HEK293T (cell line): ENCODE results near the gene MRPL10.

ENCODE experiments used
- CTCF ChIA-PET: fragments of 350-600 bp; formaldehyde crosslinking; extraction: SDS; loops from one replicate; lab custom pipeline; 2021; ENCODE audit warnings: antibody characterized with exemption, inconsistent platforms; lab: Yijun Ruan, JAX
- POLR2A ChIA-PET: fragments of 350-600 bp; formaldehyde crosslinking; extraction: SDS; loops from one replicate; lab custom pipeline; 2020; ENCODE audit warnings: antibody characterized with exemption, inconsistent platforms; lab: Yijun Ruan, JAX
- DNase-seq: peaks from one replicate; pipeline ENCODE4 v3.0.0; 2012; ENCODE audit warnings: mixed read lengths; ENCODE audit errors: extremely low spot score
- ARNT ChIP-seq: fragments of 450-650 bp; IDR thresholded peaks from 2 replicates; pipeline ENCODE4 v1.6.1; 2017; ENCODE audit warnings: mild to moderate bottlenecking
- BHLHE40 ChIP-seq: fragments of 450-650 bp; IDR thresholded peaks from 2 replicates; pipeline ENCODE4 v1.6.1; 2016; ENCODE audit warnings: mild to moderate bottlenecking, moderate library complexity, borderline replicate concordance
- CTBP1 ChIP-seq: fragments of 450-650 bp; IDR thresholded peaks from 2 replicates; pipeline ENCODE4 v1.6.1; 2016; ENCODE audit warnings: borderline replicate concordance
- ELF4 ChIP-seq: fragments of 450-650 bp; IDR thresholded peaks from 2 replicates; pipeline ENCODE4 v1.6.1; 2017; ENCODE audit warnings: antibody characterized with exemption
- FOXA1 ChIP-seq: fragments of 450-650 bp; IDR thresholded peaks from 2 replicates; pipeline ENCODE4 v1.6.1; 2016; ENCODE audit warnings: mild to moderate bottlenecking
- FOXK2 ChIP-seq: fragments of 450-650 bp; IDR thresholded peaks from 2 replicates; pipeline ENCODE4 v1.6.1; 2016; ENCODE audit warnings: mild to moderate bottlenecking
- FOXM1 ChIP-seq: fragments of 450-650 bp; IDR thresholded peaks from 2 replicates; pipeline ENCODE4 v1.6.1; 2017; ENCODE audit warnings: mild to moderate bottlenecking, borderline replicate concordance
- HDGF ChIP-seq: fragments of 450-650 bp; IDR thresholded peaks from 2 replicates; pipeline ENCODE4 v1.6.1; 2017; ENCODE audit warnings: antibody characterized with exemption, borderline replicate concordance
- L3MBTL2 ChIP-seq: fragments of 450-650 bp; conservative IDR thresholded peaks from 2 replicates; pipeline ENCODE4 v1.6.1; 2016; ENCODE audit warnings: mild to moderate bottlenecking
- LEF1 ChIP-seq: fragments of 450-650 bp; IDR thresholded peaks from 2 replicates; pipeline ENCODE4 v1.6.1; 2017; ENCODE audit warnings: mild to moderate bottlenecking, borderline replicate concordance
- NFRKB ChIP-seq: fragments of 450-650 bp; IDR thresholded peaks from 2 replicates; pipeline ENCODE4 v1.6.1; 2016; ENCODE audit warnings: mild to moderate bottlenecking, moderate library complexity
- SP1 ChIP-seq: fragments of 450-650 bp; IDR thresholded peaks from 2 replicates; pipeline ENCODE4 v1.6.1; 2017
- SUZ12 ChIP-seq: fragments of 450-650 bp; IDR thresholded peaks from 2 replicates; pipeline ENCODE4 v1.6.1; 2016; ENCODE audit warnings: mild to moderate bottlenecking
- TARDBP ChIP-seq: fragments of 450-650 bp; IDR thresholded peaks from 2 replicates; pipeline ENCODE4 v1.6.1; 2016
- ZNF384 ChIP-seq: fragments of 450-650 bp; IDR thresholded peaks from 2 replicates; pipeline ENCODE4 v1.6.1; 2016
- TF ChIP-seq, protein P1 (sequence below): fragments of 450-650 bp; IDR thresholded peaks from 2 replicates; pipeline ENCODE4 v1.6.1; 2016

Gene MRPL10

GRCh38 chr17:47792979-47793378, 38.4 kb downstream of the MRPL10 start:
- no peak for TF ChIP-seq HDGF
- no peak for TF ChIP-seq ARNT
- no peak for TF ChIP-seq FOXM1
- TF ChIP-seq LEF1 = no peak
- no peak for TF ChIP-seq FOXK2
- TF ChIP-seq TARDBP = no peak
- TF ChIP-seq, protein P1, sequence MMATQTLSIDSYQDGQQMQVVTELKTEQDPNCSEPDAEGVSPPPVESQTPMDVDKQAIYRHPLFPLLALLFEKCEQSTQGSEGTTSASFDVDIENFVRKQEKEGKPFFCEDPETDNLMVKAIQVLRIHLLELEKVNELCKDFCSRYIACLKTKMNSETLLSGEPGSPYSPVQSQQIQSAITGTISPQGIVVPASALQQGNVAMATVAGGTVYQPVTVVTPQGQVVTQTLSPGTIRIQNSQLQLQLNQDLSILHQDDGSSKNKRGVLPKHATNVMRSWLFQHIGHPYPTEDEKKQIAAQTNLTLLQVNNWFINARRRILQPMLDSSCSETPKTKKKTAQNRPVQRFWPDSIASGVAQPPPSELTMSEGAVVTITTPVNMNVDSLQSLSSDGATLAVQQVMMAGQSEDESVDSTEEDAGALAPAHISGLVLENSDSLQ = no peak
- TF ChIP-seq L3MBTL2 = no peak
- TF ChIP-seq SUZ12 = no peak
- no peak for TF ChIP-seq ELF4
- no peak for TF ChIP-seq FOXA1
- TF ChIP-seq BHLHE40 = no peak
- no peak for TF ChIP-seq NFRKB
- TF ChIP-seq CTBP1 = no peak
- no peak for TF ChIP-seq ZNF384
- DNase-seq = no peak
- ChIA-PET CTCF (interaction anchor here (0.9 kb wide), 1 partner anchor 9 kb away, joined by 3 read pairs; no protein-coding TSS in a partner anchor), POLR2A (no interaction called here)

DNA sequence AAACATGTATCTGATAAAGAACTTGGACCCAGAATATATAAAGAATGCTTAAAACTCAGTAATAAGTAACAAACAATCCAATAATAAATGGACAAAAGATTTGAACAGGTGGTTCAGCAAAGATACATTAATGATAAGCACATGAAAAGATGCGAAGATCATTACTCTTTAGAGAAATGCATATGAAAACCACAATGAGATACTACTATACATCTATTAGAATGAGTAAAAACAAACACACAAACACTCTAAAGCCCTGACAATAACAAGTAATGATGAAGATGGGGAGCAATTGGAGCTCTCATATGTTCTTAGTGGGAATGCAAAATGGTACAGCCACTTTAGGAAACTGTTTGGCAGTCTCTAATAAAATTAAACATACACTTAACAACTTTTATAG, 38.9 kb downstream of the MRPL10 start:
- no peak for DNase-seq
- POLR2A ChIA-PET = no interaction called here
- CTCF ChIA-PET = interaction anchor here (0.9 kb wide), 1 partner anchor 9 kb away, joined by 3 read pairs; no protein-coding TSS in a partner anchor
- TF ChIP-seq ELF4 (no peak), ZNF384 (no peak), SUZ12 (no peak), FOXK2 (no peak), CTBP1 (no peak), HDGF (no peak), LEF1 (no peak), FOXM1 (no peak), ARNT (no peak), L3MBTL2 (no peak), SP1 (no peak), TARDBP (no peak), BHLHE40 (no peak)
- TF ChIP-seq, protein P1 = no peak

GRCh38 chr17:47791025-47791424, 40.3 kb downstream of the MRPL10 start:
- POLR2A ChIA-PET = no interaction called here
- DNase-seq = no peak
- CTCF ChIA-PET = no interaction called here
- no peak for TF ChIP-seq TARDBP
- no peak for TF ChIP-seq ARNT
- no peak for TF ChIP-seq FOXA1
- no peak for TF ChIP-seq ZNF384
- no peak for TF ChIP-seq HDGF
- no peak for TF ChIP-seq CTBP1
- no peak for TF ChIP-seq FOXM1
- TF ChIP-seq BHLHE40 = no peak
- no peak for TF ChIP-seq L3MBTL2
- no peak for TF ChIP-seq ELF4
- TF ChIP-seq, protein P1 = no peak
- no peak for TF ChIP-seq SP1

DNA sequence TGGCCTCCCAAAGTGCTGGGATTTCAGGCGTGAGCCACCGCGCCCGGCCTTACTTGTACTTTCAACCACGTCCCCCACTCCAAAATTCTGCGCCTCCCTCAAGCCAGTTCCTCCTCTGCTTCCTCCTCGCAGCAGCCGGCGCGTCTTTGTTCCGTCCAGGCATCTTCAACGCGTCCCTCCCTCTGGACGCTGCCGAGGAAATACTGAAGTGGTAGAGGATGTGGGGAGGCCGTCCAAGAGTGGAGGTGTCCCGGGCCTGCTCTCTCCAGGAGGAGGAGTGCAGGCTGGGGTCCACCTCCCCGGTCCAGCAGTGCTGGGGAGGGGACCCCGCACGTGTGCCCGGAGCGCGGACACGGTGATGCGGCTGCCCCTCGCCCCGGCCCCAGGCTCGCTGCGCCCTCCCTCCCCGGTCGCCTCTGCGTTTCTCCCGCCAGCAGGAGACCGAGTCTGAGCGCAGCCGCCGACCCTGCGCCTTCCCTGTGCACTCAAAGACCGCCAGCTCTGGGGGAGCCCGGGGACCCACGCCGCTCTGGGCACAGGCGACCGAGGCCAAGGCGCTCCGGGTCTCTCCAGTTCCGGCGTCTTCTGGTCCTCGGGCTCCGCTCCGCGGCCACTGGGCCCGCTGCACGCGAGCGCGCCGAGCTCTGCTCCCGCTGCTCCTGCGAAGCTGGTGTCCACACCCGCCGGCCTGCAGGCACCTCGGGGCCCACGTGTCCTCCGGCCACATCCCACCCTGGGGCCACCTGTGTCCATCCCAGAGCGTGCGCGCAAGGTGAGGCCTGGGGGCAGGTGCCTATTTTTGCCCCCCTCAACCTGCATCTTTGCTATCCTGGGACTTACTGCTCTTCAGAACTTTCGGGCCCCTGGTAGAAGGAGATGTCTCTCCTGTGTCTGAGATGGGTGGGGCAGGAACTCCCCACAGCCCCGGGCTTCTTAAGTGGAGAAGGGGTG, 41.5 kb downstream of the MRPL10 start:
- DNase-seq = peak; percentile 85
- ChIA-PET CTCF (interaction anchor here (0.6 to 1.1 kb wide), 4 partner anchors 8 to 97 kb away, joined by 3 to 4 read pairs (median 4); no protein-coding TSS in a partner anchor), POLR2A (interaction anchor here (1.0 kb wide), 2 partner anchors 10 to 32 kb away, joined by 3 to 5 read pairs; partner anchors contain the start of gene OSBPL7)
- TF ChIP-seq HDGF (no peak), LEF1 (no peak), ELF4 (no peak), L3MBTL2 (peak; percentile 71)

DNA sequence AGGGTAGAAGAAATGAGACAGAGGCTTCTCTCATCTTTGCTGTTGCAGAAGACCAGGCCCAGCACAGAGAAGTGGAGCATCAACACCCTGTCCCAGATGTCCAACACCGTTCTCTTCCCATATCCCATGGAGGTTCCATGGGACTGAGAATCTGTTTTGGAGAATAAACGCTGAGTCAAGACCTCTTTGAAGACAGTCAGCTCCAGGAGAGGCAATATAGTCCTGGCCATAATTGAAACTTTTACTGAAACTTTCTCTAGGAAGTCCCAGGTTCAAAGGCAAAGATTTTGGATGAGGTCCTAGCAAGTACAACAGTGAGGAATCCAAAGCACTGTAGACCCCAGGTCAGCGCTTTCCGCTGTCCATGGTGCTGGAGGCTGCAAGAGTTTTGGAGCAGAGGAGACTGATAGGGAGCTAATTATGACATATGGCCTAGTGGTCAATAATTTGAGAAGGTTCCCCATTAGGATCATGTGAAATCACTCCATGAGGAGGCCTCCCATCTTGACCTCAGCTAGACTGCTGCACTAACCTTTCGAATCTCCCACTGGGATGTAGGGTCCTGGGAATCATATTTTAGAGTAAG, 45.7 kb downstream of the MRPL10 start:
- TF ChIP-seq BHLHE40 = no peak
- TF ChIP-seq HDGF = no peak
- POLR2A ChIA-PET = interaction anchor here (0.6 kb wide), 1 partner anchor 14 kb away, joined by 3 read pairs; no protein-coding TSS in a partner anchor
- CTCF ChIA-PET = no interaction called here
- peak; percentile 48 for DNase-seq

- CTCF ChIA-PET = interaction anchor here (0.6 kb wide), 1 partner anchor 23 kb away, joined by 3 read pairs; no protein-coding TSS in a partner anchor
- POLR2A ChIA-PET = interaction anchor here (1.2 to 2.0 kb wide), 2 partner anchors 9 to 50 kb away, joined by 3 to 5 read pairs; partner anchors contain the start of genes LRRC46 and MRPL10
- DNase-seq = no peak
- no peak for TF ChIP-seq FOXM1
- TF ChIP-seq NFRKB = no peak
- TF ChIP-seq, protein P1 = no peak
- no peak for TF ChIP-seq SP1
- no peak for TF ChIP-seq FOXA1
- TF ChIP-seq FOXK2 = no peak
- no peak for TF ChIP-seq LEF1
- TF ChIP-seq SUZ12 = no peak
- TF ChIP-seq ARNT = no peak
- no peak for TF ChIP-seq ELF4
- no peak for TF ChIP-seq BHLHE40
- TF ChIP-seq ZNF384 = no peak
- no peak for TF ChIP-seq TARDBP
Observed at GRCh38 chr17:47781397-47781796, 49.9 kb downstream of the MRPL10 start.
